AG09309 (cell line): ENCODE data around the gene NKAIN1.
"Not testable (repeated sequence)": the region's sequence is repeated elsewhere in the genome, so short reads cannot be mapped to it uniquely, and the experiment has no call there.

ENCODE experiments used
- DNase-seq: peaks from one replicate; pipeline ENCODE4 v3.0.0-alpha.2; 2010; ENCODE audit warnings: low read depth
- H3K4me3 ChIP-seq: 2 replicates; pipeline ENCODE4 v1.5.1; 2011; ENCODE audit warnings: mild to moderate bottlenecking, low read depth, low read length, moderate library complexity; ENCODE audit not compliant: control insufficient read depth
- TF ChIP-seq, protein P1 (sequence below): IDR thresholded peaks from 2 replicates; pipeline ENCODE4 v1.5.1; 2011; ENCODE audit warnings: mild to moderate bottlenecking, low read depth, low read length, inconsistent platforms; ENCODE audit not compliant: insufficient read depth, control insufficient read depth; ENCODE audit errors: missing control alignments

Gene NKAIN1

DNA sequence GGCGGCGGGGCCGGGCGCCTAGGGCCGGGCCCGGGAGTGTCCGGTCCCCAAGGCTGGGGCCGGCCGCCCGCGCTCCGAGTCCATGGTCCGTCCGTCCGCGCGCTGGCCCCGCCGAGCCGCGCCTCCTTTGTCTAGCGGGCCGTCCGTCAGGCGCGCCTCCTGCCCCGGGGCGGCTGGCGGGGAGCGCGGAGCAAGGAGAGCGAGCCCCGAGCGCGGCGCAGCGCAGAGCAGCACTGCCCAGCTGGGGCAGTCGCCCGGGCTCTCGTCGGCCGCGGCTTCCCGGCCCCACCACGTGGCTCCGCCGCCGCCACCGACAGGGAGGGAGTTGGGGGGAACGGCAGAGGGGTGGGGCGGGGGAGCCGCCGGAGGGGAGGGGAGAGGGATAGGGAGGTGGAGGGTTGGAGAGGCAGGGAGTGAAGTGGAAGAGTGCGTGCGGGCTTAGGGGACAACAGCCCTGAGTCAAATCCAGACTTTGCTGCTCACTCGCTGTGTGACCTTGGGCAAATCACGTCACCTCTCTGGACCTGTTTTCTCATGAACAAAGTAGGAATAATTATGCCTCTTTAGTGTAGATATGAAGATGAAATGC lies at the start of gene NKAIN1:
NKAIN1 (minus strand) TSS at position 235 of the 589 bp plus-strand sequence. CDS start 340 bp downstream, outside the sequence.
- no peak for DNase-seq

DNA sequence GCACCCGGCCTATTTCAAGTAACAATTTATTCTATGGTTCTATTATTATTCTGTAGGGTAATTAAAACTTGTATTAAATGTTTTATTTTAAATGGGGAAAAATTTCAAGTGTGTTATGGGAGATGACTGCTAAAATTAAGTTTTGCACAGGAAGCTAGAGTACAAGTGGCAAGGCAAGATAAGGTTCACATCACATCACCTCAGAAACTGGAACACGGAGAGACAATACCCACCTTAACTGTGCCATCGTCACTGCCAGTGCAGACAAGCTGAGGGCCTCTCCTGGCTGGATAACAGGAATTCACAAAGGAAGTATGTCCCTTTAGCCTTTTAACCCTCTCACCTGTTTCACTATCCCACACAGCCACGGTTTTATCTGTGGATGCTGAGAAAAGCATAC lies 49.3 kb upstream of the NKAIN1 start:
- TF ChIP-seq, protein P1, sequence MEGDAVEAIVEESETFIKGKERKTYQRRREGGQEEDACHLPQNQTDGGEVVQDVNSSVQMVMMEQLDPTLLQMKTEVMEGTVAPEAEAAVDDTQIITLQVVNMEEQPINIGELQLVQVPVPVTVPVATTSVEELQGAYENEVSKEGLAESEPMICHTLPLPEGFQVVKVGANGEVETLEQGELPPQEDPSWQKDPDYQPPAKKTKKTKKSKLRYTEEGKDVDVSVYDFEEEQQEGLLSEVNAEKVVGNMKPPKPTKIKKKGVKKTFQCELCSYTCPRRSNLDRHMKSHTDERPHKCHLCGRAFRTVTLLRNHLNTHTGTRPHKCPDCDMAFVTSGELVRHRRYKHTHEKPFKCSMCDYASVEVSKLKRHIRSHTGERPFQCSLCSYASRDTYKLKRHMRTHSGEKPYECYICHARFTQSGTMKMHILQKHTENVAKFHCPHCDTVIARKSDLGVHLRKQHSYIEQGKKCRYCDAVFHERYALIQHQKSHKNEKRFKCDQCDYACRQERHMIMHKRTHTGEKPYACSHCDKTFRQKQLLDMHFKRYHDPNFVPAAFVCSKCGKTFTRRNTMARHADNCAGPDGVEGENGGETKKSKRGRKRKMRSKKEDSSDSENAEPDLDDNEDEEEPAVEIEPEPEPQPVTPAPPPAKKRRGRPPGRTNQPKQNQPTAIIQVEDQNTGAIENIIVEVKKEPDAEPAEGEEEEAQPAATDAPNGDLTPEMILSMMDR, result no peak
- H3K4me3 ChIP-seq, result no peak overlapping the region

More for the DNA sequence above, at the start of gene NKAIN1:
- TF ChIP-seq, protein P1, result no peak
- H3K4me3 ChIP-seq, result peak within 1 kb of the TSS; percentile 24

DNA sequence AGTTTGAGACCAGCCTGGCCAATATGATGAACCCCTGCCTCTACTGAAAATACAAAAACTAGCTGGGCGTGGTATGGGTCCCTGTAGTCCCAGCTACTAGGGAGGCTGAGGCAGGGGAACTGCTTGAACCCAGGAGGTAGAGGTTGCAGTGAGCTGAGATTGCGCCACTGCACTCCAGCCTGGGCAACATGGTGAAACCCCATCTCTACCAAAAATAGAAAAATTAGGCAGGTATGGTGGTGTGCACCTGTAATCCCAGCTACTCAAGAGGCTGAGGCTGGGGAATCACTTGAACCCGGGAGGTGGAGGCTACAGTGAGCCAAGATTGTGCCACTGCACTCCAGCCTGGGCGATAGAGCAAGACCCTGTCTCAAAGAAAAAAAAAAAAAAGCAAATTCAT lies 48.1 kb upstream of the NKAIN1 start:
- DNase-seq, H3K4me3 ChIP-seq: not testable (repeated sequence)

More for the DNA sequence above, 49.3 kb upstream of the NKAIN1 start:
- no peak for DNase-seq

- not testable (repeated sequence) for H3K4me3 ChIP-seq, DNase-seq
These were observed 42.7 kb upstream of the NKAIN1 start for GRCh38 chr1:31282426-31282825.

DNA sequence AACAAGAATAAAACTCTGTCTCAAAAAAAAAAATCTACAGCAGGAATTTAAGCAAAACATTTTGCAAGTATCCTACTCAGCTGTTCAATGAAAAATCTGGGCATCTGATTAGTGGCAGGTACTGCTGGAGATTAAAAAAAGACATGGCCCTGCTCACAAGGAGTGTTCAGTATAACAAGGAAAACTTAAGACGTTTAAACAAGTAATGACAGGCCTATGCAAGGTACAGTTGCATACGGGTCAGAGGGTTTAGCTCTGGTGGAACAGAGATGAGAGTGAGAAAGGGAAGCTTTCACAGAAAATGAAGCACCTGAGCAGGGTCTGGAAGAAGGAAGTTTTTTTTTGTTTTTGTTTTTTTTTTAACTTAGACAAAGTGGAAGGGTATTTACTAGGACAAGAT lies 33.9 kb upstream of the NKAIN1 start:
- no peak for DNase-seq
- TF ChIP-seq, protein P1, result no peak
- no peak overlapping the region for H3K4me3 ChIP-seq

- no peak overlapping the region for H3K4me3 ChIP-seq
- DNase-seq, result no peak
- TF ChIP-seq, protein P1, result no peak
These were observed 32.7 kb upstream of the NKAIN1 start for GRCh38 chr1:31272369-31272768.

DNA sequence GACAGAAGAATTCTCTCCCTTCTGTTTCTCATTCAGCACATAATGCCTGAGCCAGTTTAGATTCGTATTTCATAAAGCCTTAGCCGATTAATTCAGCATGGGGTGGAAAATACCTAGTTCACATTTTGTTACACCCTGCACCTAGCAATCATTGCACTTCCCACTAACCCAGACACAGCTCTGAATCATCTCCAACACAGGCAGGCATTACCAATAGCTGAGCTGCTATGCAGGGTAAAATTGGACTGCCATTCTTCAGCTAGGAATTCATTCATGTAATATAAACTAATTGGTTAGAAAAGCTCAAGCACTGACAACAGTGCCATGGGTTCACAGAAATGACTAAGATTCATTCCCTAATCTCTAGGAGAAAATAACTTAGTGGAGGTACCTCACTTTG lies 26.9 kb upstream of the NKAIN1 start:
- TF ChIP-seq, protein P1, result no peak
- no peak overlapping the region for H3K4me3 ChIP-seq
- no peak for DNase-seq
